Measurements from ENCODE around the gene SLC22A25. TPM values are rescaled to one million over a fixed set of nuclear protein-coding genes. Genes with fewer than 3 reads are reported as not detected.
A peak's percentile ranks its signal among the peaks of the same experiment; 100 is the strongest.

The SLC22A25 gene
- total and polyA plus RNA-seq, 2 of the 13 experiments (the other 11 are each of a cell fraction or from before 2014, with no cell fraction given): 0.18 to 0.42 TPM

DNA sequence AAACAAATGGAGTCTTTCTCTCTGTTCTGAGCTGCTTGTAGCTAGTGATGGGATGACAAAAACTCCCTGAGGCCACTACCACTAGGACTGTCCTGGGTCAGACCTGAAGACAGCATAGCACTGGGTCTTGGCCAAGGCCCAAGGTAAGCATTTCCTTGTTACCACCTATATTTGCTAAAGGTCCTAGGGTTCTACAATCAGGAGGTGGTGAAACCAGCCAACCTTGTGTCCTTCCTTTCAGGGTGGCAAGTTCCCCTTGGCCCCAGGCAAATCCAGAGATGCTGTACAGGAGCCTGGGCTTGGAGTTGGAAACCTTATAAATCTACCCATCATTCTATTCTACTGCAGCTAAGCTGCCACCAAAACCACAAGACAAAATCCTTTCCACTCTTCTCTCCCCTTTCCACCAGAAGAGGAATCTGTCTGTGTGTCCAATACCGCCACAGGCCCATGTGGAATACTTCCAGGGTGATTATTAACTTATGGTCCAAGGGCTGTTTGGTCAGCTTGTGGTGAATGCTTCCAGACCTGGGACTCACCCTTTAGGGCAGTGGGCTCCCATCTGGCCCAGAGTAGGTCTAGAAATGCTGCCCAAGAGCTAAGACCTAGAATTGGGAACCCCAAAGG, 16.8 kb downstream of the SLC22A25 start (continued):
- TF ChIP-seq, protein P1, sequence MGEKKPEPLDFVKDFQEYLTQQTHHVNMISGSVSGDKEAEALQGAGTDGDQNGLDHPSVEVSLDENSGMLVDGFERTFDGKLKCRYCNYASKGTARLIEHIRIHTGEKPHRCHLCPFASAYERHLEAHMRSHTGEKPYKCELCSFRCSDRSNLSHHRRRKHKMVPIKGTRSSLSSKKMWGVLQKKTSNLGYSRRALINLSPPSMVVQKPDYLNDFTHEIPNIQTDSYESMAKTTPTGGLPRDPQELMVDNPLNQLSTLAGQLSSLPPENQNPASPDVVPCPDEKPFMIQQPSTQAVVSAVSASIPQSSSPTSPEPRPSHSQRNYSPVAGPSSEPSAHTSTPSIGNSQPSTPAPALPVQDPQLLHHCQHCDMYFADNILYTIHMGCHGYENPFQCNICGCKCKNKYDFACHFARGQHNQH (CRISPR knock-in tag; IDR thresholded peaks at IDR 0.05): peak; percentile 46; the same call in 1 of the 2 replicates
- TF ChIP-seq, protein P2, sequence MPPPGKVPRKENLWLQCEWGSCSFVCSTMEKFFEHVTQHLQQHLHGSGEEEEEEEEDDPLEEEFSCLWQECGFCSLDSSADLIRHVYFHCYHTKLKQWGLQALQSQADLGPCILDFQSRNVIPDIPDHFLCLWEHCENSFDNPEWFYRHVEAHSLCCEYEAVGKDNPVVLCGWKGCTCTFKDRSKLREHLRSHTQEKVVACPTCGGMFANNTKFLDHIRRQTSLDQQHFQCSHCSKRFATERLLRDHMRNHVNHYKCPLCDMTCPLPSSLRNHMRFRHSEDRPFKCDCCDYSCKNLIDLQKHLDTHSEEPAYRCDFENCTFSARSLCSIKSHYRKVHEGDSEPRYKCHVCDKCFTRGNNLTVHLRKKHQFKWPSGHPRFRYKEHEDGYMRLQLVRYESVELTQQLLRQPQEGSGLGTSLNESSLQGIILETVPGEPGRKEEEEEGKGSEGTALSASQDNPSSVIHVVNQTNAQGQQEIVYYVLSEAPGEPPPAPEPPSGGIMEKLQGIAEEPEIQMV (CRISPR knock-in tag; IDR thresholded peaks at IDR 0.05; ENCODE audit: low read depth): no peak
- TF ChIP-seq ZMYM2 (CRISPR knock-in tag; IDR thresholded peaks at IDR 0.05) (0 out of 2 replicates have a peak, but pooled peaks have one; percentile 55), SALL1 (CRISPR knock-in tag; IDR thresholded peaks at IDR 0.05) (peak; percentile 59), ZNF224 (CRISPR knock-in tag; IDR thresholded peaks at IDR 0.05) (0 out of 2 replicates have a peak, but pooled peaks have one; percentile 22), POLR2G (IDR thresholded peaks at IDR 0.05; ENCODE audit: low read depth, low read length) (peak; percentile 34; the same call in 1 of the 2 replicates), ZNF563 (CRISPR knock-in tag; IDR thresholded peaks at IDR 0.05) (no peak), ZFX (CRISPR knock-in tag; IDR thresholded peaks at IDR 0.05; ENCODE audit: low read depth) (peak; percentile 57; the same call in 1 of the 2 replicates), POLR2A (IDR thresholded peaks at IDR 0.05; ENCODE audit: insufficient read depth in 1 of 2, low read depth in 2 of 2, low read length in 2 of 2) (peak in 1 of 2 experiments; percentile 34; a peak in 1 of 4 replicates), ZKSCAN8 (CRISPR knock-in tag; IDR thresholded peaks at IDR 0.05; ENCODE audit: borderline replicate concordance) (peak; percentile 18; the same call in 1 of the 2 replicates), MIER3 (CRISPR knock-in tag; IDR thresholded peaks at IDR 0.05; ENCODE audit: borderline replicate concordance) (no peak), FOXJ3 (CRISPR knock-in tag; IDR thresholded peaks at IDR 0.05; ENCODE audit: borderline replicate concordance) (peak; percentile 50; the same call in 1 of the 2 replicates), NR2F6 (IDR thresholded peaks at IDR 0.05) (0 out of 2 replicates have a peak, but pooled peaks have one; percentile 35), NR2F6 (CRISPR knock-in tag; IDR thresholded peaks at IDR 0.05) (peak; percentile 46; the same call in 1 of the 2 replicates)
- TF ChIP-seq, protein P3, sequence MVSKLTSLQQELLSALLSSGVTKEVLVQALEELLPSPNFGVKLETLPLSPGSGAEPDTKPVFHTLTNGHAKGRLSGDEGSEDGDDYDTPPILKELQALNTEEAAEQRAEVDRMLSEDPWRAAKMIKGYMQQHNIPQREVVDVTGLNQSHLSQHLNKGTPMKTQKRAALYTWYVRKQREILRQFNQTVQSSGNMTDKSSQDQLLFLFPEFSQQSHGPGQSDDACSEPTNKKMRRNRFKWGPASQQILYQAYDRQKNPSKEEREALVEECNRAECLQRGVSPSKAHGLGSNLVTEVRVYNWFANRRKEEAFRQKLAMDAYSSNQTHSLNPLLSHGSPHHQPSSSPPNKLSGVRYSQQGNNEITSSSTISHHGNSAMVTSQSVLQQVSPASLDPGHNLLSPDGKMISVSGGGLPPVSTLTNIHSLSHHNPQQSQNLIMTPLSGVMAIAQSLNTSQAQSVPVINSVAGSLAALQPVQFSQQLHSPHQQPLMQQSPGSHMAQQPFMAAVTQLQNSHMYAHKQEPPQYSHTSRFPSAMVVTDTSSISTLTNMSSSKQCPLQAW (CRISPR knock-in tag; IDR thresholded peaks at IDR 0.05): peak; percentile 84
- TF ChIP-seq, protein P4, sequence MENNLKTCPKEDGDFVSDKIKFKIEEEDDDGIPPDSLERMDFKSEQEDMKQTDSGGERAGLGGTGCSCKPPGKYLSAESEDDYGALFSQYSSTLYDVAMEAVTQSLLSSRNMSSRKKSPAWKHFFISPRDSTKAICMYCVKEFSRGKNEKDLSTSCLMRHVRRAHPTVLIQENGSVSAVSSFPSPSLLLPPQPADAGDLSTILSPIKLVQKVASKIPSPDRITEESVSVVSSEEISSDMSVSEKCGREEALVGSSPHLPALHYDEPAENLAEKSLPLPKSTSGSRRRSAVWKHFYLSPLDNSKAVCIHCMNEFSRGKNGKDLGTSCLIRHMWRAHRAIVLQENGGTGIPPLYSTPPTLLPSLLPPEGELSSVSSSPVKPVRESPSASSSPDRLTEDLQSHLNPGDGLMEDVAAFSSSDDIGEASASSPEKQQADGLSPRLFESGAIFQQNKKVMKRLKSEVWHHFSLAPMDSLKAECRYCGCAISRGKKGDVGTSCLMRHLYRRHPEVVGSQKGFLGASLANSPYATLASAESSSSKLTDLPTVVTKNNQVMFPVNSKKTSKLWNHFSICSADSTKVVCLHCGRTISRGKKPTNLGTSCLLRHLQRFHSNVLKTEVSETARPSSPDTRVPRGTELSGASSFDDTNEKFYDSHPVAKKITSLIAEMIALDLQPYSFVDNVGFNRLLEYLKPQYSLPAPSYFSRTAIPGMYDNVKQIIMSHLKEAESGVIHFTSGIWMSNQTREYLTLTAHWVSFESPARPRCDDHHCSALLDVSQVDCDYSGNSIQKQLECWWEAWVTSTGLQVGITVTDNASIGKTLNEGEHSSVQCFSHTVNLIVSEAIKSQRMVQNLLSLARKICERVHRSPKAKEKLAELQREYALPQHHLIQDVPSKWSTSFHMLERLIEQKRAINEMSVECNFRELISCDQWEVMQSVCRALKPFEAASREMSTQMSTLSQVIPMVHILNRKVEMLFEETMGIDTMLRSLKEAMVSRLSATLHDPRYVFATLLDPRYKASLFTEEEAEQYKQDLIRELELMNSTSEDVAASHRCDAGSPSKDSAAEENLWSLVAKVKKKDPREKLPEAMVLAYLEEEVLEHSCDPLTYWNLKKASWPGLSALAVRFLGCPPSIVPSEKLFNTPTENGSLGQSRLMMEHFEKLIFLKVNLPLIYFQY (CRISPR knock-in tag; IDR thresholded peaks at IDR 0.05; ENCODE audit: borderline replicate concordance): no peak
- TF ChIP-seq, protein P5, sequence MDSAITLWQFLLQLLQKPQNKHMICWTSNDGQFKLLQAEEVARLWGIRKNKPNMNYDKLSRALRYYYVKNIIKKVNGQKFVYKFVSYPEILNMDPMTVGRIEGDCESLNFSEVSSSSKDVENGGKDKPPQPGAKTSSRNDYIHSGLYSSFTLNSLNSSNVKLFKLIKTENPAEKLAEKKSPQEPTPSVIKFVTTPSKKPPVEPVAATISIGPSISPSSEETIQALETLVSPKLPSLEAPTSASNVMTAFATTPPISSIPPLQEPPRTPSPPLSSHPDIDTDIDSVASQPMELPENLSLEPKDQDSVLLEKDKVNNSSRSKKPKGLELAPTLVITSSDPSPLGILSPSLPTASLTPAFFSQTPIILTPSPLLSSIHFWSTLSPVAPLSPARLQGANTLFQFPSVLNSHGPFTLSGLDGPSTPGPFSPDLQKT (CRISPR knock-in tag; IDR thresholded peaks at IDR 0.05; ENCODE audit: borderline replicate concordance): no peak
- TF ChIP-seq, protein P6, sequence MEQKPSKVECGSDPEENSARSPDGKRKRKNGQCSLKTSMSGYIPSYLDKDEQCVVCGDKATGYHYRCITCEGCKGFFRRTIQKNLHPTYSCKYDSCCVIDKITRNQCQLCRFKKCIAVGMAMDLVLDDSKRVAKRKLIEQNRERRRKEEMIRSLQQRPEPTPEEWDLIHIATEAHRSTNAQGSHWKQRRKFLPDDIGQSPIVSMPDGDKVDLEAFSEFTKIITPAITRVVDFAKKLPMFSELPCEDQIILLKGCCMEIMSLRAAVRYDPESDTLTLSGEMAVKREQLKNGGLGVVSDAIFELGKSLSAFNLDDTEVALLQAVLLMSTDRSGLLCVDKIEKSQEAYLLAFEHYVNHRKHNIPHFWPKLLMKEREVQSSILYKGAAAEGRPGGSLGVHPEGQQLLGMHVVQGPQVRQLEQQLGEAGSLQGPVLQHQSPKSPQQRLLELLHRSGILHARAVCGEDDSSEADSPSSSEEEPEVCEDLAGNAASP (CRISPR knock-in tag; IDR thresholded peaks at IDR 0.05; ENCODE audit: borderline replicate concordance): 0 out of 2 replicates have a peak, but pooled peaks have one; percentile 33

Data from HepG2 (cell line).